A673 (cell line): Measurements from ENCODE around the gene IL10RA.

Experiments
- CTCF ChIP-seq: fragments of 300-800, 200-600 bp; sonication (generic); conservative IDR thresholded peaks from 2 replicates; pipeline ENCODE4 v1.5.1; 2017; ENCODE audit warnings: low read depth, mild to moderate bottlenecking, antibody characterized with exemption, low read length, moderate library complexity, mixed read lengths
- EZH2 ChIP-seq: fragments of 200-600 bp; sonication (generic); IDR thresholded peaks from 2 replicates; pipeline ENCODE4 v1.6.1; 2017; ENCODE audit warnings: borderline replicate concordance, low read depth, mild to moderate bottlenecking, mixed read lengths, antibody characterized with exemption, low read length; ENCODE audit not compliant: poor library complexity, severe bottlenecking

- no peak for TF ChIP-seq CTCF
- TF ChIP-seq EZH2: no peak
Observed at GRCh38 chr11:117996058-117996457, 9.9 kb downstream of the IL10RA start.
